Uterus (tissue), 4 donors: Measurements from ENCODE around the gene CACNA2D4. TPM values are rescaled to one million over a fixed set of nuclear protein-coding genes. Genes with fewer than 3 reads are reported as not detected.

Experiments
- DNase-seq, 2 donors: peaks; one replicate each; pipeline ENCODE4 v3.0.0-alpha.2; 2019 to 2020
- H3K27ac ChIP-seq, 2 donors: fragments of 200-600 bp; sonication (generic); 1 replicate in 1 of 2; 2 replicates in 1 of 2; pipeline ENCODE4 v1.5.1; 2016 to 2018
- H3K27me3 ChIP-seq, 2 donors: fragments of 200-600 bp; sonication (generic); one replicate each; pipeline ENCODE4 v1.5.1; 2018 to 2019; ENCODE audit warnings: control low read depth in 1 of 2
- H3K36me3 ChIP-seq, 2 donors: fragments of 200-600 bp; sonication (generic); one replicate each; pipeline ENCODE4 v1.5.1; 2019; ENCODE audit warnings: control low read depth in 1 of 2
- H3K4me1 ChIP-seq, 2 donors: fragments of 200-600 bp; sonication (generic); one replicate each; pipeline ENCODE4 v1.5.1; 2018 to 2019; ENCODE audit warnings: control low read depth in 1 of 2
- H3K4me3 ChIP-seq, 2 donors: fragments of 200-600 bp; sonication (generic); 1 replicate in 1 of 2; 2 replicates in 1 of 2; pipeline ENCODE4 v1.5.1; 2018 to 2019; ENCODE audit warnings: mild to moderate bottlenecking in 1 of 2
- H3K9me3 ChIP-seq, 2 donors: fragments of 200-600 bp; sonication (generic); one replicate each; pipeline ENCODE4 v1.5.1; 2019; ENCODE audit warnings: control low read depth in 1 of 2
- CTCF ChIP-seq, 4 experiments: fragments of 200-600 bp in 2 of 4; fragments of 450-650 bp in 2 of 4; sonication (generic) in 2 of 4; IDR thresholded peaks; one replicate each; pipeline ENCODE4 v1.5.1; 2016 to 2019; ENCODE audit warnings: antibody characterized with exemption in 4 of 4, mild to moderate bottlenecking in 2 of 4, moderate library complexity in 1 of 4
- POLR2A ChIP-seq, 2 donors: fragments of 450-650 bp; IDR thresholded peaks; one replicate each; pipeline ENCODE4 v1.6.1; 2016; ENCODE audit warnings: antibody characterized with exemption in 2 of 2, mild to moderate bottlenecking in 1 of 2, moderate library complexity in 1 of 2
- intact Hi-C: fragments of 100-400 bp; cut with DNase I; formaldehyde crosslinking; loops from one replicate; pipeline ENCODE4 v1.15.1; 2023; ENCODE audit warnings: low total_unique reads
- total RNA-seq, 4 donors: library from RNA; depleted of rRNA in 3 of 4; stranded (reverse); fragments of >200 nt in 3 of 4; gene quantifications; one replicate each; pipeline versions ENCODE4 v1.1.0 to v1.2.4, GENCODE V29; 2014 to 2023
- donor health status: DM: yes; HTN: yes; CAD: no.

CACNA2D4 gene
- total RNA-seq, 4 donors from 2014 or later, result 2.6 to 4.1 (median 4.0) TPM; not detected in 1

- H3K4me3 ChIP-seq, result no peak overlapping the region
- no peak overlapping the region for H3K27ac ChIP-seq
- TF ChIP-seq POLR2A (IDR thresholded peaks at IDR 0.05) (no peak), CTCF (IDR thresholded peaks at IDR 0.05) (no peak)
- no peak for DNase-seq
- no peaks in the 10 kb centered on the region for H3K36me3 ChIP-seq
- no peaks in the 10 kb centered on the region for H3K9me3 ChIP-seq
- intact Hi-C loops, result no loop called here
- no peaks in the 10 kb centered on the region for H3K4me1 ChIP-seq
- no peaks in the 10 kb centered on the region for H3K27me3 ChIP-seq
These were observed 170.8 kb downstream of the CACNA2D4 start for GRCh38 chr12:1747609-1748008.

GRCh38 chr12:1744932-1745331 lies 173.5 kb downstream of the CACNA2D4 start:
- H3K36me3 ChIP-seq, result no peaks in the 10 kb centered on the region
- no peak for TF ChIP-seq POLR2A (IDR thresholded peaks at IDR 0.05)
- TF ChIP-seq CTCF (IDR thresholded peaks at IDR 0.05), result no peak
- H3K27ac ChIP-seq, result no peak overlapping the region
- H3K4me1 ChIP-seq, result no peaks in the 10 kb centered on the region
- no peaks in the 10 kb centered on the region for H3K27me3 ChIP-seq
- no peak overlapping the region for H3K4me3 ChIP-seq
- intact Hi-C loops, result no loop called here
- no peaks in the 10 kb centered on the region for H3K9me3 ChIP-seq
- no peak for DNase-seq

Other genes starting within 250 kb of the CACNA2D4 start
- gene ADIPOR2, start 227.6 kb downstream of the CACNA2D4 start, total RNA-seq, result 10 to 100 TPM; 30.3 to 71.2 (median 42.3) TPM
- gene LRTM2, start 98.1 kb downstream of the CACNA2D4 start, total RNA-seq, result not detected
- 10 to 100 TPM; 13.6 to 34.4 (median 20.7) TPM for gene DCP1B, start 85.8 kb upstream of the CACNA2D4 start, total RNA-seq
- gene CACNA1C, start 134.3 kb upstream of the CACNA2D4 start, total RNA-seq, result 100 to 1,000 TPM in 1 of 4 donors, 10 to 100 TPM in 3; 15.9 to 121 (median 32.1) TPM